ENCODE data around the gene PTGR3.
A peak's percentile ranks its signal among the peaks of the same experiment; 100 is the strongest.

Gene PTGR3

DNA sequence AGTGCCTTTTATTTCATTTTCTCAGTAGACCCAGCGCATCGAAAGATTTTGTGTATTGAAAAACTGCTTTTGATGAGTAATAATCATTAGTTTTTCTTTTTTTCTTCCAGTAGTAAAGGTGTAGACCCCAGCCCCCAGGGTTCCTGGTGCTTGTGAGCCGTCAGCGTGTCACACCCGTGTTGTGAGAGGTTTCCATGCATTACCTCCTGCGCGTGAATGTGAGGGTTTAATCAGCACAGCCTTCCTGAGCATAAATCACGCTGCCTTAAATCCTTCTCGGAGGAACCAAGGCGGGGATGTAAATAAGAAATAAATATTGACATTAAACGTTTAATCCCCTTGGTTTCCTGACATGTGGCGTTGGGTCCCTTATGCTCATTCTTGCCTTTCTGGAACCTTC is 26.0 kb upstream of the PTGR3 start:
- DNase-seq (ENCODE audit: low spot score), result no peak

GRCh38 chr18:75231053-75231406 is 22.1 kb upstream of the PTGR3 start:
- no peak for DNase-seq (ENCODE audit: low spot score)

DNA sequence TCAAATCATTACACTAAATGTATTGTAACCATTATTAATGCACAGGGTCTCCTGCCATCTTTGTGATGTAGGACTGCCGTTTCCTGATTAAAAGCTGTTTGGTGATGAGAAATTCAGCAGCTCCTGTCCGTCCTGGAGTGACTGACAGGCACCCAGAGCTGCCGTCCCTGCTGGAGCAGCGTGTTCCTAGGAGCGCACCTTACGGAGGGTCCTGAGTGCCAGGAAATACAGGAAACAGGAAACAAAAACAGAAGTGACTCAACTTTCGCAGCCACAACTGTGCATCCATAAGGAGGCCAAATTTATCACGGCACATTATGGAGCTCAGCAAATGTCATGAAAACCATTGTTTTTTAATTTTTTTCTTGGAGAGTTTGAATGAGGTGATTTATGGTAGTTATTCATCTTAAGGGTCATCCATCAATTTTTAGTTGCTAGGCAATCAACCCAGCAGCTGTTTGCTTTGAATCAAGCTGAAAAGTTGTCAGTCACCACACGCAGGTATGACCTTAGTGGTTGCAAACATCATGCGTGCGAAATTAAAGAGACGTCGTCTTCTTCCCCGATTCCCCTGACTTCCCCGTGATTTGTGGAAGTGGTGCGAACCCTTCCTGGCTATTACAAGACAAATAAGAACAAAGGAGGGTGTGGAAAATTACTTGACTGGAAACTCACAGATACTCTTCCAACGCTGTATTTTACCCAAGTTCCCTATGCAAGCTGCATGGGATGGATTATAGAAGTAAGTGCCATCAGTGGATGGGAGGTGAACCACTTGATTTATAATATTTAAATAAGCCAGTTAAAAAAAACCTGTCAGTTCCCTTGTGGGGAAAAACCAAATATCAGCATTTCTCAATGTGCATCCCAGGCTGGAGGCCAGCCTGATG is 21.5 kb upstream of the PTGR3 start:
- DNase-seq (ENCODE audit: low spot score), result no peak

GRCh38 chr18:75229437-75229836 is 20.5 kb upstream of the PTGR3 start:
- no peak for DNase-seq (ENCODE audit: low spot score)

DNA sequence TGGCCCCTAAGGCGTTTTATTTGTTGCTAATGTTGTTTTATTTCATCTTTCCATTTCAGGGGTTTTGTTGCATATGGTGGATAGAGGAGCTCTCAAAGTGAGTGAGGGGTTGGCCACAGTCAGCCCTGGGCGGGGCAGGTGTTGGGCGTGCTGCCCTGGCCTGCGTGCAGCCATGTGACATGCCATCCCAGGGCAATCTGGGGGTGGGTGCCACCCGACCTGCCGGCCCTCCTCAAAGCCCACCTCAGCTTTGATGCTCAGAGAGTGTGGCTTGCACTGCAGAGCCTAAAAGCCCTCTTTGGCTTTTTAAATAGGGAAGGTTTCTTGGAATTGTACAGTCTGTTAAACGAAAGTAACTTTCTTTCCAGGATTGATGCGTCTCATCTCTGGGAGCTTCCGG is 20.0 kb upstream of the PTGR3 start:
- no peak for DNase-seq (ENCODE audit: low spot score)

- DNase-seq (ENCODE audit: low spot score), result no peak
Measured at GRCh38 chr18:75227535-75228296, 18.8 kb upstream of the PTGR3 start.

GRCh38 chr18:75226956-75227316 is 18.0 kb upstream of the PTGR3 start:
- DNase-seq (ENCODE audit: low spot score), result no peak

- no peak for DNase-seq (ENCODE audit: low spot score)
Measured at GRCh38 chr18:75226286-75226955, 17.5 kb upstream of the PTGR3 start.

DNA sequence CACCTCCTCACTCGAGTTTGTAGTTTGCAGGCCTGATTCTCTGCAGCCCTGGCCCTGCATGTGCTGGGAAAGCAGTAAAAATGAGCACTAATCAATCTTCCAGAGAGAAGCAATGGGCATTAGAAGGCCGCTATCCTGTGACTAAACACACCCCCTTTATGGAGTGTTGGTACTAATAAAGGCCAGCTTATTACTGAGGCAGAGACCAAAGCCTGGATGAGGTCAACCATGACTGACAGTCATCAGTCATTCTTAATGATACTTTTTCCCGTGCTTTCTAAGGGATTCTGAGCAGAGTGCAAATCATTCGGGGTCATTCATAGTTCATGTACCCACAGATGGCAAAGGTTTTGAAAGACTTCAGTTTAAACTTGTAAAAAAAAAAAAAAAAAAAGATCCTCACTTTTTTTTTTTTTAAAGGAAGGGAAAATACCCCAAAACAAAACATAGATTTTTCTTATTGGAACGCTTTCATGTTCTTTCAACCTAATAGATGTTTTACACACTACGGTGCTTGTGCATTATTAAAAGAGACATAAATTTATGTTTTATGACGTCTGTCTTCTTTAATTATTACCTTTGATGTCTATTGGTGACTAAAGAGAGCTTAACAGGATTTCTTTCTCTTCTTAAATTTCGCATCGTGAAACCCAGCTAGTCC is 14.9 kb upstream of the PTGR3 start:
- no peak for DNase-seq (ENCODE audit: low spot score)

GRCh38 chr18:75222407-75222806 is 13.5 kb upstream of the PTGR3 start:
- DNase-seq (ENCODE audit: low spot score), result no peak

DNA sequence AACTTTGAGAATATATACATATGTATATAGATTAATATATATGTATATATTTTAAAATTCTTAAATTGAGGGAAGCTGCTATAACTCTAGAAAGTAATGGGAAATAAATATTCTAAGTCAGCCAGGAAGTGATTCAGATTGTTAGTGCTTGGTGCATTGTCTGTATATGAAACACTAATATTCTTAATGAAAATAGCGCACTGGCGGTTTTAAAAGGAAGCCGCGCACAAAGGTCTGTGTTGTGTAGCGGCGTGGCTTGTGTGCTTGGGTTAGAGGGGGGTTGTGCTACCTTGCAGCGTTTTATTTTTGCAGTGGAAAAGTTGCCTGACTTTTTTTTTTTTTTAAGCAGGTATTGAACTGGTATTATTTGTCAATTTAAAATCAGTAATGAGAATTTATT is 13.0 kb upstream of the PTGR3 start:
- DNase-seq (ENCODE audit: low spot score), result no peak

GRCh38 chr18:75221397-75221796 is 12.5 kb upstream of the PTGR3 start:
- DNase-seq (ENCODE audit: low spot score), result no peak

- peak; percentile 58 for DNase-seq (ENCODE audit: low spot score)
Measured at GRCh38 chr18:75220551-75221355, 11.8 kb upstream of the PTGR3 start.

DNA sequence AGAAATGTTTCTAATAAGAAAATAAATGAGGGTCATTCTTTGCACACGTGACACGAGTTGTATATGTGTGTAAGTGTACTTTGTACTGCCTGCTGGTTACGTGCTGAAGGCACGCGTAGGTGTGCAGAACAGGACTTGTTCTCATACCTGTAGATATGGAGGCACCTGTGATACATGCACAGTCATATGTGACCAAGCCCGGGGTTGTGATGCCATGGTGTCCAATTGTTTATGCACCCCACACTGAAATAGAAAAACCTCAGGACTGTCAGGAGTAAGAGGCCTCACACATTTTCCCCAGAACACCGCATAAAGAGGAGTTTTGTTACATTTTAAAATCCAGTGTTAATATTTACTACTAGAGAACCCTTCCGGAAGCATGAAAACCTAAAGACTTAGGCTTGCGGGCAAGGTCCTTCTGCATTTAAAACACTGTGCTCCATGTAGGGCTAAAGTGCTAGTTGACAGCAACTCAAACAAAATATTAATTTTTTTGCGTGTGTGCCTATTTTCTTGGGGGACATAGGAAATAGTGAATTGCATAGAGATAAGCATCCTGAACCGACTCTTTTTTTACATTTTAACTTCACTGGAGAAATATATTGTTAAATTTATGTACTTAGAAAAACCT is 10.9 kb upstream of the PTGR3 start:
- DNase-seq (ENCODE audit: low spot score), result no peak

- no peak for DNase-seq (ENCODE audit: low spot score)
Measured at GRCh38 chr18:75218065-75218923, 9.4 kb upstream of the PTGR3 start.

DNA sequence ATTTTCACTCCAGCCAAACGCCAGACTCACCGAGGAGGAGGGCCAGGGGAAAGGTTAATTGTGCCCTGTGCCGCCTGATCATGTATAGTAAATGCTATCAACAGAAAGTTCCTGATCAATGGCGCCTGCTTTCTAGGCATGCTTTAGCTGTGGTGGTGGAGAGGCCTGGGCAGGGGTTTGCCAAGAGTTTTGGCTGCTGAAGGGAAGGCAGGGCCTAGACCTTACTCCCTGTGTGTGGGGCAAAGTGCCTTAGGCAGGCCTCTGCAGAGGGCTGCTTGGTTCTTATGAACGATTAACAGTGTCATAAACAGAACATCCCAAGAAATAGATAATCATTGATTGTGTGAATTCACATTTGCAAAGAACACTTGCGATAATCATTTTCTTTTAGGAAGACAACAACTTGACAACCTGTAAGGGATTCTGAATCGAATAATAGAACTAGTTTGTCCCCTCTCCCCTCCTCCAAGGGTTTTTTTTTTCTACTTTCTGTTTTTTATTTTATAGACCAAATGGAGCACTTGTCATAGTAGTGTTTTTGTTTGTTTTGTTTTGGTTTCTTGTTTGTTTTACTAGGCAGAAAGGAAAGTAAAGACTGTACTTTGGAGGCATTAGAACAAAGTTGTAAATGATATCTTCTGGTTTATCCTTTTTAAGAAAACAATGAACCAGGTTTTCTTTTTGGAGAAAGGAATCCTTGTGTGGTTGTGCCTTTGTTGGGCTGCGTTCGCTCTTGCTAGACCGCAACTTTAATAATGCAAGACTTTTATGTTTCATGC is 8.2 kb upstream of the PTGR3 start:
- DNase-seq (ENCODE audit: low spot score), result no peak

DNA sequence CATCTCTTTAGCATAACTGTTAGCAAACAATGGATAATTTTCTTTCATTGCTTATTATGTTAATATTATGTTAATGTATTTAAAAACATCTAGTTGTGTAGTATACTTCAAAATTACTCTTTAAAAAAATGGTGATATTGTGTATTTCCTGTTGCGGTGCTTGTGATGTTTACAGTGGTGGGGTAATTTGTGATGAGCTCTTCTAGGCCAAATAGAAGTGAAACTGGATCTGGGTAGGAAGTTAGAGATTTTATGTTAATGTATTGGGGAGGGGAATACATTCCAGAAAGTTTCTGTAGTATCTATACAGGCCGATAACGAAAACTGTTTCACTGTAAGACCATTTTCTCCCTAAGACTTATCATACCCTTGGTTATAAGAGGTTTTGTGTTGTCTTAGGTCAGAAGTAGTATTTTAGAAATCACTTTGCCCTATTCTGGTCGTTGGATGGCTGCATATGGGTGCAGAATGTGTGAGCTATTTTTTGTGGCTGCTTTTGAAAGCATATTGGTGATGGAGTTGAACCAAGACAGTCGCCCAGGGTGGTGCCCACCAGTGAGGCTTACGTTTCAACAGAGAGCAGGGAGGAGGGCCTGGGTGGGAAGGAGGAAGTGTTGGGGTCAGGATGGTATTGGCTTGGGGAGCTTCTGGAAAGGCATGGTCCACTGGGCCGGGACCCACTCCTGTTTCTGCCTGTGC is 7.4 kb upstream of the PTGR3 start:
- no peak for DNase-seq (ENCODE audit: low spot score)

DNA sequence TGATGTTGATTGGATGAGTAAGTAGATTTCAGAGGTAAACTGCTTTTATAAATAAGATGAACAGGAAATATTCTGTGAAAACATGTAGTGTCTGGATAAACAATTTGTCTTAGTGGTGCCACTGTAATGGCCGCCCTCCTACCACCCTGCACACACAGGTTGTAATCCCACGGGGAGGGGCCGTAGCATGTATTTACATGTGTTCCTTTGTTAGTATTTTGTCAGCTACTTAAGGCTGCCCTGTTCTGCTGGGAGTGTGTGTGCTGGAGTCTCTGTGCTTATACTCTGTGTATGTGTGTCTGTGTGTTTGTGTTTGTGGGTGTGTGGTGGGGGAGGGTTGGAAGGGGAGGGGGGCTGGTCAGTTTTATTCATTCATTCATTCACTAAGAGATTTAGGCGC is 6.7 kb upstream of the PTGR3 start:
- no peak for DNase-seq (ENCODE audit: low spot score)

Measured in Ammon's horn (tissue), 1 donor.